NCI-H2196 treated with DMSO at 0.1 percent for 48 hours (cell line): ENCODE data around the gene DYNLT4.
"Not testable (repeated sequence)": the region's sequence is repeated elsewhere in the genome, so short reads cannot be mapped to it uniquely, and the experiment has no call there.

Source experiments
- DNase-seq: peaks from one replicate; lab custom pipeline; 2025; ENCODE audit not compliant: unreplicated experiment; lab: John Stamatoyannopoulos, UW

DYNLT4 gene

GRCh38 chr1:44828841-44829440, 21.8 kb upstream of the DYNLT4 start:
- DNase-seq, result no peak

GRCh38 chr1:44828003-44828651, 21.0 kb upstream of the DYNLT4 start:
- DNase-seq, result no peak

GRCh38 chr1:44827197-44828002, 20.2 kb upstream of the DYNLT4 start:
- DNase-seq, result no peak

- no peak for DNase-seq
Measured at GRCh38 chr1:44826375-44827196, 19.4 kb upstream of the DYNLT4 start.

GRCh38 chr1:44824392-44824791, 17.2 kb upstream of the DYNLT4 start:
- DNase-seq, result not testable (repeated sequence)

- no peak for DNase-seq
Measured at GRCh38 chr1:44822981-44823451, 15.9 kb upstream of the DYNLT4 start.

GRCh38 chr1:44822131-44822701, 15.1 kb upstream of the DYNLT4 start:
- no peak for DNase-seq

GRCh38 chr1:44821240-44821715, 14.1 kb upstream of the DYNLT4 start:
- DNase-seq, result no peak

GRCh38 chr1:44820328-44821239, 13.4 kb upstream of the DYNLT4 start:
- DNase-seq, result no peak

GRCh38 chr1:44819608-44820327, 12.6 kb upstream of the DYNLT4 start:
- DNase-seq, result no peak

GRCh38 chr1:44819196-44819607, 12.1 kb upstream of the DYNLT4 start:
- no peak for DNase-seq

GRCh38 chr1:44817771-44818495, 10.8 kb upstream of the DYNLT4 start:
- no peak for DNase-seq

- DNase-seq, result no peak
Measured at GRCh38 chr1:44817307-44817706, 10.2 kb upstream of the DYNLT4 start.

GRCh38 chr1:44815926-44816325, 8.8 kb upstream of the DYNLT4 start:
- not testable (repeated sequence) for DNase-seq

GRCh38 chr1:44812822-44813543, 5.8 kb upstream of the DYNLT4 start:
- DNase-seq, result no peak

- no peak for DNase-seq
Measured at GRCh38 chr1:44811234-44811633, 4.1 kb upstream of the DYNLT4 start.

GRCh38 chr1:44810762-44811105, 3.6 kb upstream of the DYNLT4 start:
- not testable (repeated sequence) for DNase-seq
